K562 (cell line): ENCODE measurements around the gene RBL1. TPM values are rescaled to one million over a fixed set of nuclear protein-coding genes. Genes with fewer than 3 reads are reported as not detected.

ENCODE experiments used
- ATAC-seq: fragments of 200-7000 bp; cut with Tn5 transposase; 3 replicates; pipeline ENCODE4 v1.9.1; 2020; ENCODE audit warnings: moderate library complexity
- BruUV-seq: library from RNA; stranded (reverse); fragments of 400-500 nt; replicated peaks from 2 replicates; lab custom pipeline; 2021; lab: Mats Ljungman, UMichigan
- CTCF ChIA-PET: fragments of 300-600 bp; formaldehyde crosslinking; extraction: SDS; loops from one replicate; lab custom pipeline; 2021; ENCODE audit warnings: low intra/inter-chr PET ratio; lab: Yijun Ruan, JAX
- POLR2A ChIA-PET: fragments of 300-600, 350-650 bp; sonication (Branson Sonifier 250); formaldehyde crosslinking; extraction: SDS; loops from one replicate; lab custom pipeline; 2021; ENCODE audit warnings: antibody characterized with exemption, inconsistent platforms; lab: Yijun Ruan, JAX
- DNase-seq, 4 experiments: peaks; one replicate each; pipeline versions ENCODE4 v3.0.0 to v3.0.0-alpha.2; 2011 to 2018; ENCODE audit warnings: low spot score in 3 of 4, mixed read lengths in 3 of 4; ENCODE audit errors: extremely low read depth in 1 of 4
- FAIRE-seq: peaks from 2 replicates; lab custom pipeline; 2011; peaks lifted over from hg19 to GRCh38; lab: Jason Lieb, UNC
- H2AFZ ChIP-seq: 2 replicates; pipeline ENCODE4 v1.6.0; 2011; ENCODE audit warnings: low read depth, low read length, control low read depth, inconsistent platforms
- H3K27ac ChIP-seq: fragments of 200-600 bp; 3 replicates; pipeline ENCODE4 v1.8.0; 2011; ENCODE audit warnings: low read depth, mild to moderate bottlenecking, control low read depth, inconsistent platforms, low read length, moderate library complexity, mixed read lengths; ENCODE audit errors: extremely low read depth
- H3K27me3 ChIP-seq, 2 experiments: fragments of 300-600 bp in 1 of 2; 2 replicates in 1 of 2; 3 replicates in 1 of 2; pipeline versions ENCODE4 v1.6.0 to v1.8.0; 2011; ENCODE audit warnings: inconsistent platforms in 2 of 2, low read length in 2 of 2, mild to moderate bottlenecking in 1 of 2, mixed read lengths in 1 of 2, moderate library complexity in 1 of 2; ENCODE audit not compliant: control insufficient read depth in 2 of 2, insufficient read depth in 2 of 2
- H3K36me3 ChIP-seq: fragments of 300-600 bp; 3 replicates; pipeline ENCODE4 v1.8.0; 2011; ENCODE audit warnings: mild to moderate bottlenecking, low read length, inconsistent platforms; ENCODE audit not compliant: control insufficient read depth, insufficient read depth
- H3K4me1 ChIP-seq, 2 experiments: fragments of 200-600 bp in 1 of 2; replicated peaks in 1 of 2; 2 replicates in 1 of 2; 3 replicates in 1 of 2; pipeline versions ENCODE4 v1.5.1 to v1.8.0; 2011; ENCODE audit warnings: inconsistent platforms in 2 of 2, low read length in 2 of 2, mild to moderate bottlenecking in 1 of 2, mixed read lengths in 1 of 2, moderate library complexity in 1 of 2; ENCODE audit not compliant: control insufficient read depth in 2 of 2, insufficient read depth in 2 of 2
- H3K4me2 ChIP-seq: 2 replicates; pipeline ENCODE4 v1.6.1; 2011; ENCODE audit warnings: low read length, control low read depth, inconsistent platforms, mixed read lengths; ENCODE audit not compliant: insufficient read depth
- H3K4me3 ChIP-seq: fragments of 200-600 bp; sonication (generic), shearing (Covaris generic); 2 replicates; pipeline ENCODE4 v1.5.1; 2016; ENCODE audit warnings: control low read depth, inconsistent platforms
- H3K79me2 ChIP-seq: fragments of 200-600 bp; 3 replicates; pipeline ENCODE4 v1.8.0; 2011; ENCODE audit warnings: low read length, inconsistent platforms; ENCODE audit not compliant: control insufficient read depth, insufficient read depth
- H3K9ac ChIP-seq, 2 experiments: 2 replicates each; pipeline versions ENCODE4 v1.6.0 to v1.6.1; 2011; ENCODE audit warnings: low read depth in 2 of 2, low read length in 2 of 2, control low read depth in 1 of 2, inconsistent platforms in 1 of 2, mild to moderate bottlenecking in 1 of 2, mixed read lengths in 1 of 2; ENCODE audit not compliant: insufficient read depth in 1 of 2
- H3K9me1 ChIP-seq: one replicate; pipeline ENCODE4 v1.6.0; 2011; ENCODE audit warnings: inconsistent platforms, mild to moderate bottlenecking, low read length, moderate library complexity; ENCODE audit not compliant: control insufficient read depth, insufficient read depth
- H3K9me3 ChIP-seq: replicated peaks from 2 replicates; pipeline ENCODE4 v1.5.1; 2011; ENCODE audit warnings: low read depth, low read length, inconsistent platforms; ENCODE audit not compliant: control insufficient read depth, insufficient read depth
- H4K20me1 ChIP-seq: replicated peaks from 2 replicates; pipeline ENCODE4 v1.6.1; 2011; ENCODE audit warnings: low read length, inconsistent platforms, mixed read lengths; ENCODE audit not compliant: control insufficient read depth, insufficient read depth
- ATF1 ChIP-seq, 2 experiments: fragments of 450-650 bp in 1 of 2; IDR thresholded peaks; 2 replicates each; pipeline ENCODE4 v1.6.1; 2016; ENCODE audit warnings: missing compliant biosample characterization in 1 of 2, missing genetic modification characterization in 1 of 2
- BRD4 ChIP-seq: fragments of 200-600 bp; sonication (generic); IDR thresholded peaks from 2 replicates; pipeline ENCODE4 v1.6.1; 2017; ENCODE audit warnings: inconsistent platforms
- DACH1 ChIP-seq: fragments of 450-650 bp; IDR thresholded peaks from 2 replicates; pipeline ENCODE4 v1.6.1; 2018; ENCODE audit not compliant: partially characterized antibody
- FOSL1 ChIP-seq: fragments of 200-800 bp; sonication (Bioruptor generic); conservative IDR thresholded peaks from 2 replicates; pipeline ENCODE4 v1.6.1; 2016; ENCODE audit warnings: missing genetic modification characterization, missing compliant biosample characterization
- FOXP1 ChIP-seq: sonication (generic); formaldehyde crosslinking; IDR thresholded peaks from 2 replicates; pipeline ENCODE4 v1.8.0; 2022; ENCODE audit warnings: mild to moderate bottlenecking, missing genetic modification reagents
- KDM1A ChIP-seq, 2 experiments: fragments of 450-650 bp; IDR thresholded peaks; 2 replicates each; pipeline ENCODE4 v1.6.1; 2016; ENCODE audit warnings: mild to moderate bottlenecking in 2 of 2
- KDM5B ChIP-seq: fragments of 200-600 bp; sonication (generic); IDR thresholded peaks from 2 replicates; pipeline ENCODE4 v1.6.1; 2012; ENCODE audit warnings: low read depth, mild to moderate bottlenecking, moderate library complexity, low read length, control low read depth, inconsistent platforms; ENCODE audit not compliant: insufficient replicate concordance
- NFYB ChIP-seq: IDR thresholded peaks from 2 replicates; pipeline ENCODE4 v1.6.1; 2011; ENCODE audit warnings: mild to moderate bottlenecking, moderate library complexity; ENCODE audit not compliant: insufficient read length; ENCODE audit errors: extremely low read depth
- RBBP5 ChIP-seq: fragments of 200-600 bp; sonication (generic); IDR thresholded peaks from 2 replicates; pipeline ENCODE4 v1.6.1; 2012; ENCODE audit warnings: borderline replicate concordance, mild to moderate bottlenecking, low read length, control low read depth, inconsistent platforms; ENCODE audit not compliant: insufficient read depth, poor library complexity, severe bottlenecking
- SMARCE1 ChIP-seq: fragments of 450-650 bp; IDR thresholded peaks from 2 replicates; pipeline ENCODE4 v1.7.1; 2016; ENCODE audit warnings: mild to moderate bottlenecking
- TAF1 ChIP-seq: IDR thresholded peaks from 2 replicates; pipeline ENCODE4 v1.6.1; 2011; ENCODE audit warnings: mild to moderate bottlenecking, low read length, moderate library complexity; ENCODE audit not compliant: insufficient read depth, control insufficient read depth, severe bottlenecking; ENCODE audit errors: extremely low read depth
- TCF7L2 ChIP-seq: fragments of 150-350 bp; IDR thresholded peaks from 2 replicates; pipeline ENCODE4 v1.6.1; 2016; ENCODE audit warnings: low read depth, mild to moderate bottlenecking, low read length, moderate library complexity
- THRAP3 ChIP-seq: fragments of 450-650 bp; IDR thresholded peaks from 2 replicates; pipeline ENCODE4 v1.6.1; 2016; ENCODE audit warnings: mild to moderate bottlenecking, inconsistent platforms, borderline replicate concordance
- USF2 ChIP-seq: sonication (generic); formaldehyde crosslinking; IDR thresholded peaks from 2 replicates; pipeline ENCODE4 v1.5.0; 2020; ENCODE audit warnings: missing genetic modification reagents
- ZNF140 ChIP-seq: fragments of 250-450 bp; sonication (Bioruptor Pico); IDR thresholded peaks from 2 replicates; pipeline ENCODE4 v1.8.0; 2021; ENCODE audit warnings: moderate library complexity, mild to moderate bottlenecking, inconsistent platforms
- WGBS: fragments of 100-300 bp; shearing (Covaris generic); methylation state at CpG from one replicate; pipeline ENCODE4 v1.1.6; 2016; ENCODE audit warnings: low coverage, mixed read lengths; ENCODE audit not compliant: insufficient coverage; ENCODE audit errors: missing lambda C conversion rate; 5-methylcytosine and 5-hydroxymethylcytosine counted together
- in situ Hi-C: fragments of 300-500 bp; cut with MboI; formaldehyde crosslinking; loops from 4 replicates; pipeline ENCODE4 v1.15.0; 2018; ENCODE audit warnings: inconsistent platforms, mixed read lengths
- intact Hi-C: fragments of 100-400 bp; cut with micrococcal nuclease; formaldehyde crosslinking; loops from 2 replicates; pipeline ENCODE4 v1.14.2; 2022
- polyA plus RNA-seq, 8 experiments: library from polyadenylated mRNA; depleted of rRNA in 4 of 8; stranded (reverse) in 5 of 8; unstranded in 3 of 8; fragments of >200 nt; fragmentation: Nextera tagmentation in 2 of 8; fragmentation: Illumina TruSeq in 1 of 8; extraction: Ambion mirVana in 2 of 8; extraction: Trizol in 1 of 8; gene quantifications; 2 replicates each; pipeline versions ENCODE4 v1.2.1 to v1.2.3, GENCODE V29; 2011 to 2014; ENCODE audit warnings: inconsistent platforms in 1 of 8, missing spikeins in 1 of 8
- total RNA-seq, 7 experiments: library from RNA; depleted of rRNA in 6 of 7; stranded (reverse); fragments of >200 nt in 6 of 7; fragmentation: Illumina TruSeq in 2 of 7; extraction: Trizol in 2 of 7; gene quantifications; 2 replicates each; pipeline versions ENCODE4 v1.2.1 to v1.2.3, GENCODE V29; 2011 to 2021; ENCODE audit warnings: low replicate concordance in 1 of 7
- TF ChIP-seq, protein P1 (sequence below): sonication (generic); formaldehyde crosslinking; IDR thresholded peaks from 2 replicates; pipeline ENCODE4 v1.8.0; 2023; ENCODE audit warnings: mild to moderate bottlenecking, missing genetic modification reagents
- TF ChIP-seq, protein P2 (sequence below): sonication (generic); formaldehyde crosslinking; IDR thresholded peaks from 2 replicates; pipeline ENCODE4 v1.8.0; 2022; ENCODE audit warnings: mild to moderate bottlenecking, low read depth, missing genetic modification reagents
- TF ChIP-seq, protein P3 (sequence below): fragments of 450-650 bp; IDR thresholded peaks from 2 replicates; pipeline ENCODE4 v1.6.1; 2017; ENCODE audit warnings: mild to moderate bottlenecking, moderate library complexity

Gene RBL1
- total and polyA plus RNA-seq, 9 of the 15 experiments (the other 6 are each of a cell fraction or from before 2014, with no cell fraction given) = 4.0 to 25.9 (median 15.6) TPM

DNA sequence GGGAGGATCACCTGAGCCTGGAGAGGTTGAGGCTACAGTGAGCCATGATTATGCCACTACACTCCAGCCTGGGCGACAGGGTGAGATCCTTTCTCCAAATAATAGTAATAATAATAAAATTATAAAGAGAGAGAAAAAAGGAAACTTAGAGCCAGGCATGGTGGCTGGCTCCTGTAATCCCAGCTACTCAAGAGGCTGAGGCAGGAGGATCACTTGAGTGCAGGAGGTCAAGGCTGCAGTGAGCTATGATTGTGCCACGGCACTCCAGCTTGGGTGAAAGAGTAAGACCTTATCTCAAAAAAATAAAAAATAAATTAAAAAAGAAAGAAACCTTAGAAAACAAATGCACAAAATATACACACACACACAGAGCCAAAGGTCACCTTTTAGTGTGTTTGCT, 139.1 kb downstream of the RBL1 start:
- H3K4me2 ChIP-seq = no peak overlapping the region
- no peak overlapping the region for H2AFZ ChIP-seq
- H3K4me1 ChIP-seq = peaks cover 11% of the 10 kb centered on the region in 2 experiments
- ATAC-seq = no peak
- in situ Hi-C loops = no loop called here
- no peaks in the 10 kb centered on the region for H3K9me1 ChIP-seq
- no peaks in the 10 kb centered on the region for H3K27me3 ChIP-seq
- no TSS peak for BruUV-seq
- POLR2A ChIA-PET = no interaction called here
- DNase-seq = no peak
- CTCF ChIA-PET = no interaction called here
- 54% methylated on average over 2 of the region's 2 CpGs for WGBS
- no peak for FAIRE-seq
- intact Hi-C loops = no loop called here
- no peak overlapping the region for H3K4me3 ChIP-seq
- no peaks in the 10 kb centered on the region for H3K79me2 ChIP-seq
- no peak overlapping the region for H3K9ac ChIP-seq
- no peaks in the 10 kb centered on the region for H4K20me1 ChIP-seq
- H3K27ac ChIP-seq = no peak overlapping the region
- H3K36me3 ChIP-seq = no peaks in the 10 kb centered on the region
- no peaks in the 10 kb centered on the region for H3K9me3 ChIP-seq
- TF ChIP-seq SMARCE1 (no peak), KDM5B (no peak), ATF1 (CRISPR knock-in tag; IDR thresholded peaks at IDR 0.05) (no peak), ATF1 (tag; IDR thresholded peaks at IDR 0.05) (no peak), RBBP5 (no peak), NFYB (no peak), FOSL1 (tag) (no peak), USF2 (CRISPR knock-in tag) (no peak), BRD4 (no peak), TAF1 (no peak), TCF7L2 (no peak), KDM1A (IDR thresholded peaks at IDR 0.05) (no peak), DACH1 (no peak), ZNF140 (CRISPR knock-in tag) (no peak), FOXP1 (CRISPR knock-in tag) (no peak), THRAP3 (no peak)
- TF ChIP-seq, protein P1, sequence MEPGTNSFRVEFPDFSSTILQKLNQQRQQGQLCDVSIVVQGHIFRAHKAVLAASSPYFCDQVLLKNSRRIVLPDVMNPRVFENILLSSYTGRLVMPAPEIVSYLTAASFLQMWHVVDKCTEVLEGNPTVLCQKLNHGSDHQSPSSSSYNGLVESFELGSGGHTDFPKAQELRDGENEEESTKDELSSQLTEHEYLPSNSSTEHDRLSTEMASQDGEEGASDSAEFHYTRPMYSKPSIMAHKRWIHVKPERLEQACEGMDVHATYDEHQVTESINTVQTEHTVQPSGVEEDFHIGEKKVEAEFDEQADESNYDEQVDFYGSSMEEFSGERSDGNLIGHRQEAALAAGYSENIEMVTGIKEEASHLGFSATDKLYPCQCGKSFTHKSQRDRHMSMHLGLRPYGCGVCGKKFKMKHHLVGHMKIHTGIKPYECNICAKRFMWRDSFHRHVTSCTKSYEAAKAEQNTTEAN (CRISPR knock-in tag) = no peak
- TF ChIP-seq, protein P2, sequence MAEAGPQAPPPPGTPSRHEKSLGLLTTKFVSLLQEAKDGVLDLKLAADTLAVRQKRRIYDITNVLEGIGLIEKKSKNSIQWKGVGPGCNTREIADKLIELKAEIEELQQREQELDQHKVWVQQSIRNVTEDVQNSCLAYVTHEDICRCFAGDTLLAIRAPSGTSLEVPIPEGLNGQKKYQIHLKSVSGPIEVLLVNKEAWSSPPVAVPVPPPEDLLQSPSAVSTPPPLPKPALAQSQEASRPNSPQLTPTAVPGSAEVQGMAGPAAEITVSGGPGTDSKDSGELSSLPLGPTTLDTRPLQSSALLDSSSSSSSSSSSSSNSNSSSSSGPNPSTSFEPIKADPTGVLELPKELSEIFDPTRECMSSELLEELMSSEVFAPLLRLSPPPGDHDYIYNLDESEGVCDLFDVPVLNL (CRISPR knock-in tag) = no peak
- TF ChIP-seq, protein P3, sequence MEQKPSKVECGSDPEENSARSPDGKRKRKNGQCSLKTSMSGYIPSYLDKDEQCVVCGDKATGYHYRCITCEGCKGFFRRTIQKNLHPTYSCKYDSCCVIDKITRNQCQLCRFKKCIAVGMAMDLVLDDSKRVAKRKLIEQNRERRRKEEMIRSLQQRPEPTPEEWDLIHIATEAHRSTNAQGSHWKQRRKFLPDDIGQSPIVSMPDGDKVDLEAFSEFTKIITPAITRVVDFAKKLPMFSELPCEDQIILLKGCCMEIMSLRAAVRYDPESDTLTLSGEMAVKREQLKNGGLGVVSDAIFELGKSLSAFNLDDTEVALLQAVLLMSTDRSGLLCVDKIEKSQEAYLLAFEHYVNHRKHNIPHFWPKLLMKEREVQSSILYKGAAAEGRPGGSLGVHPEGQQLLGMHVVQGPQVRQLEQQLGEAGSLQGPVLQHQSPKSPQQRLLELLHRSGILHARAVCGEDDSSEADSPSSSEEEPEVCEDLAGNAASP = no peak
